ENCODE data around the gene SPEF2. TPM values are rescaled to one million over a fixed set of nuclear protein-coding genes. Genes with fewer than 3 reads are reported as not detected.

Gene SPEF2
- total RNA-seq, 4 donors from 2014 or later: 0.49 to 2.8 (median 1.8) TPM

- intact Hi-C loops (cut with DNase I; ENCODE audit: low total_unique reads): no loop called here
- TF ChIP-seq, protein P1, sequence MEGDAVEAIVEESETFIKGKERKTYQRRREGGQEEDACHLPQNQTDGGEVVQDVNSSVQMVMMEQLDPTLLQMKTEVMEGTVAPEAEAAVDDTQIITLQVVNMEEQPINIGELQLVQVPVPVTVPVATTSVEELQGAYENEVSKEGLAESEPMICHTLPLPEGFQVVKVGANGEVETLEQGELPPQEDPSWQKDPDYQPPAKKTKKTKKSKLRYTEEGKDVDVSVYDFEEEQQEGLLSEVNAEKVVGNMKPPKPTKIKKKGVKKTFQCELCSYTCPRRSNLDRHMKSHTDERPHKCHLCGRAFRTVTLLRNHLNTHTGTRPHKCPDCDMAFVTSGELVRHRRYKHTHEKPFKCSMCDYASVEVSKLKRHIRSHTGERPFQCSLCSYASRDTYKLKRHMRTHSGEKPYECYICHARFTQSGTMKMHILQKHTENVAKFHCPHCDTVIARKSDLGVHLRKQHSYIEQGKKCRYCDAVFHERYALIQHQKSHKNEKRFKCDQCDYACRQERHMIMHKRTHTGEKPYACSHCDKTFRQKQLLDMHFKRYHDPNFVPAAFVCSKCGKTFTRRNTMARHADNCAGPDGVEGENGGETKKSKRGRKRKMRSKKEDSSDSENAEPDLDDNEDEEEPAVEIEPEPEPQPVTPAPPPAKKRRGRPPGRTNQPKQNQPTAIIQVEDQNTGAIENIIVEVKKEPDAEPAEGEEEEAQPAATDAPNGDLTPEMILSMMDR (IDR thresholded peaks at IDR 0.05): no peak
- TF ChIP-seq POLR2A (IDR thresholded peaks at IDR 0.05): no peak
- WGBS, 2 donors: 80 to 84% methylated on average over 2 of the region's 2 CpGs
- H3K4me3 ChIP-seq (ENCODE audit: low read depth, poor library complexity, severe bottlenecking): no peak overlapping the region
- DNase-seq (ENCODE audit: low spot score in 2 of 2): no peak
These were observed 70.3 kb downstream of the SPEF2 start for GRCh38 chr5:35687961-35688360.

- intact Hi-C loops (cut with DNase I; ENCODE audit: low total_unique reads): no loop called here
- H3K4me3 ChIP-seq (ENCODE audit: low read depth, poor library complexity, severe bottlenecking): no peak overlapping the region
These were observed 76.8 kb downstream of the SPEF2 start for GRCh38 chr5:35694481-35694880.

DNA sequence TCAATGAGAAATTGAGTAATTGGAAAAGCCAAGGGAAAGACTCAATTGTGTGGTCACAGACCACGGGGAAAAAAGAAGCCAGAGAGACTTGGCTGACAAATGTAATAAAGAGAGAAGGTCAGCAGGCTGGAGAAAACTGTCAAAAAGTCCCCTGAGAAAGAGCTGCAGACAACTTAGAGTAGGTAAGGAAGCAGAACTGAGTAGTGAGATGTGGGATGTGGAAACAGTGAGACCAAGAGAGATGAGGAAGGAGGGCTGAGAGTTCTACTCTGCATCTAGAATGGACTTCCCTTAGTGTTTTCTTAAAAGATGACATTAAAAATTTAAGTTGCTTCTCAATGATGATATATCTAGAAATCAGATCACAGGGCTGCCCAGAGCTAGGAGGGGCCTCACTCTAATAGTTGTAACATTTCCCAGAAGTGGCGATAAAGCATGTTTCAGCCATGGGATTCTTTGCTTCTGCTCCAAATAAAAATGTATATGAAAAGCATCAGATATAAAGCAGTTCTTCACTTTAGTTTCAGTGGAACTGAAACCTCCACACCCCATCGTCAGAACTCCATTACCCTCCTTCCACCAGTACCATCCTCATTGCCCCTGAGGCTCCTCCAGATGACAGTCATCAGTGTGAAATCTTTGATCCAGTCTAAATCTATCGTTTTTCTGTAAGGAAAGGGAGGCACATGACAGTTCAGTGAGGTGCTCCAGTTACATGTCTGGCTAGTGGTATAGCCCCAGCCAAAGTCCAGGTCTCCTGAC is 80.6 kb downstream of the SPEF2 start:
- WGBS, 2 donors: 79 to 86% methylated on average over 4 of the region's 4 CpGs
- H3K4me3 ChIP-seq (ENCODE audit: low read depth, poor library complexity, severe bottlenecking): no peak overlapping the region
- DNase-seq (ENCODE audit: low spot score in 2 of 2): no peak
- TF ChIP-seq, protein P1 (IDR thresholded peaks at IDR 0.05): no peak
- no peak for TF ChIP-seq POLR2A (IDR thresholded peaks at IDR 0.05)
- intact Hi-C loops (cut with DNase I; ENCODE audit: low total_unique reads): no loop called here

More at GRCh38 chr5:35694481-35694880, 76.8 kb downstream of the SPEF2 start:
- no peak for TF ChIP-seq POLR2A (IDR thresholded peaks at IDR 0.05)
- TF ChIP-seq, protein P1 (IDR thresholded peaks at IDR 0.05): no peak
- no peak for DNase-seq (ENCODE audit: low spot score in 2 of 2)
- WGBS, 2 donors: 45 to 55% methylated on average over 2 of the region's 2 CpGs

DNA sequence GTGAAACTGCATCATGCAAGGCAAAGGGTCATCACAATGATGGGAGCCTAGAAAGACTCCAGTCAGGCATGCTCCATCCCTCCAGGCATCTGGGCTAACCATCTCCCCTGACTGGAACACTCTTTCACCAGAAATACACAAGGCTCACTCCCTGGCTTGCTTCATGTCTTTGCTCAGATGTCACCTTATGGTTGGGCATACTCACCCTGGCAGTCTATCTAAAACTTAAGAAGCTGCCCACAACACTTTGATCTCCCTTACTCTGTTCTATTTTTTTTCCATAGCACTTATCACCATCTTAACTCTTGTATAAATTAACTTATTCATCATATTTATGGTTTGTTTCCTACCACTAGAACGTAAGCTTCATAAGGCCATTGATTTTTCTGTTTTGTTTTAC is 90.0 kb downstream of the SPEF2 start:
- intact Hi-C loops (cut with DNase I; ENCODE audit: low total_unique reads): no loop called here
- no peak for DNase-seq (ENCODE audit: low spot score in 2 of 2)
- TF ChIP-seq, protein P1 (IDR thresholded peaks at IDR 0.05): no peak
- TF ChIP-seq POLR2A (IDR thresholded peaks at IDR 0.05): no peak
- H3K4me3 ChIP-seq (ENCODE audit: low read depth, poor library complexity, severe bottlenecking): no peak overlapping the region
- WGBS, 2 donors: 90 to 94% methylated on average over 1 of the region's 1 CpG

DNA sequence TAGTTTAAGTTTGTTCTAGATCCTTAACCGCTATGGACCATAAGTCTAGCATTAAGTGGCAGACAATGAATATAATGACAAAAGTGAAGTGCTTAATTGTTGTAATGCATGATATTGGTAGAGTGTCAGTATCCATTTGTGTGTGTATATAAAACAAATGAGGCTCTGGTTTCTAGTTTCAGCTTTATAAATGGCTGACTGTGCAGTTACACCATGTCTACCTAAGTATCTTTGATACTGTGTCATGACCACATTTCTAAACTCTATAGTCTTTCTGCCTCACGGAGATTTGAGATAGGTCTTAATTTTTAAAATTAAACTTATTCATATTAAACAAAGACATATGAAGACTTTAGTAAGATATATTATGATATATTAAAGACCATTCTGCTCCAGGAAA is 92.0 kb downstream of the SPEF2 start:
- TF ChIP-seq, protein P1 (IDR thresholded peaks at IDR 0.05): no peak
- TF ChIP-seq POLR2A (IDR thresholded peaks at IDR 0.05): no peak
- 93 to 98% methylated on average over 2 of the region's 2 CpGs for WGBS, 2 donors

GRCh38 chr5:35717718-35718117 is 100.1 kb downstream of the SPEF2 start:
- no peak for DNase-seq (ENCODE audit: low spot score in 2 of 2)
- no peak for TF ChIP-seq POLR2A (IDR thresholded peaks at IDR 0.05)
- TF ChIP-seq, protein P1 (IDR thresholded peaks at IDR 0.05): no peak
- WGBS, 2 donors: 73 to 79% methylated on average over 5 of the region's 5 CpGs
- H3K4me3 ChIP-seq (ENCODE audit: low read depth, poor library complexity, severe bottlenecking): no peak overlapping the region
- intact Hi-C loops (cut with DNase I; ENCODE audit: low total_unique reads): no loop called here

More for the DNA sequence above, 92.0 kb downstream of the SPEF2 start:
- no peak overlapping the region for H3K4me3 ChIP-seq (ENCODE audit: low read depth, poor library complexity, severe bottlenecking)
- DNase-seq (ENCODE audit: low spot score in 2 of 2): no peak
- intact Hi-C loops (cut with DNase I; ENCODE audit: low total_unique reads): no loop called here
